Uterus (tissue), 4 donors: ENCODE data around the gene SMAP1. TPM values are rescaled to one million over a fixed set of nuclear protein-coding genes. Genes with fewer than 3 reads are reported as not detected.

Source experiments
- DNase-seq, 2 donors: peaks; one replicate each; pipeline ENCODE4 v3.0.0-alpha.2; 2019 to 2020
- H3K27ac ChIP-seq, 2 donors: fragments of 200-600 bp; sonication (generic); 1 replicate in 1 of 2; 2 replicates in 1 of 2; pipeline ENCODE4 v1.5.1; 2016 to 2018
- H3K27me3 ChIP-seq, 2 donors: fragments of 200-600 bp; sonication (generic); one replicate each; pipeline ENCODE4 v1.5.1; 2018 to 2019; ENCODE audit warnings: control low read depth in 1 of 2
- H3K36me3 ChIP-seq, 2 donors: fragments of 200-600 bp; sonication (generic); one replicate each; pipeline ENCODE4 v1.5.1; 2019; ENCODE audit warnings: control low read depth in 1 of 2
- H3K4me1 ChIP-seq, 2 donors: fragments of 200-600 bp; sonication (generic); one replicate each; pipeline ENCODE4 v1.5.1; 2018 to 2019; ENCODE audit warnings: control low read depth in 1 of 2
- H3K4me3 ChIP-seq, 2 donors: fragments of 200-600 bp; sonication (generic); 1 replicate in 1 of 2; 2 replicates in 1 of 2; pipeline ENCODE4 v1.5.1; 2018 to 2019; ENCODE audit warnings: mild to moderate bottlenecking in 1 of 2
- H3K9me3 ChIP-seq, 2 donors: fragments of 200-600 bp; sonication (generic); one replicate each; pipeline ENCODE4 v1.5.1; 2019; ENCODE audit warnings: control low read depth in 1 of 2
- POLR2A ChIP-seq, 2 donors: fragments of 450-650 bp; IDR thresholded peaks; one replicate each; pipeline ENCODE4 v1.6.1; 2016; ENCODE audit warnings: antibody characterized with exemption in 2 of 2, mild to moderate bottlenecking in 1 of 2, moderate library complexity in 1 of 2
- intact Hi-C: fragments of 100-400 bp; cut with DNase I; formaldehyde crosslinking; loops from one replicate; pipeline ENCODE4 v1.15.1; 2023; ENCODE audit warnings: low total_unique reads
- total RNA-seq, 4 donors: library from RNA; depleted of rRNA in 3 of 4; stranded (reverse); fragments of >200 nt in 3 of 4; gene quantifications; one replicate each; pipeline versions ENCODE4 v1.1.0 to v1.2.4, GENCODE V29; 2014 to 2023
- TF ChIP-seq, protein P1 (sequence below), 4 experiments: fragments of 200-600 bp in 2 of 4; fragments of 450-650 bp in 2 of 4; sonication (generic) in 2 of 4; IDR thresholded peaks; one replicate each; pipeline ENCODE4 v1.5.1; 2016 to 2019; ENCODE audit warnings: antibody characterized with exemption in 4 of 4, mild to moderate bottlenecking in 2 of 4, moderate library complexity in 1 of 4
- donor health status: DM: yes; HTN: yes; CAD: no.

Gene SMAP1
- total RNA-seq, 4 donors from 2014 or later, result 14.1 to 27.4 (median 22.7) TPM

DNA sequence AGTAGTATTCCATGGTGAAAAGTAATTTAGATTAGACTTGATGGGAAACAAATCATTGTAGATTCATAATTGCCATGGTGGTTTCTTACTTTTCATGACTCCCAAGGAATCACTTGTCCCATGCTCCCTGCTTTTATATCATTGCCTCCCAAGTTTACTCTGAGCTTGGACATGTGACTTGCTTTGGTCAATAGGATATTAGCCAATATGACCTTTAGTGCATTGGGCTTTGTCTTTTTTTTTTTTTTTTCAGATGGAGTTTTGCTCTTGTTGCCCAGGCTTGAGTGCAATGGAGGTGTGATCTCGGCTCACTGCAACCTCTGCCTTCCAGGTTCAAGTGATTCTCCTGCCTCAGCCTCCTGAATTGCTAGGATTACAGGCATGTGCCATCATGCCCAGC is 15.5 kb upstream of the SMAP1 start:
- TF ChIP-seq, protein P1, sequence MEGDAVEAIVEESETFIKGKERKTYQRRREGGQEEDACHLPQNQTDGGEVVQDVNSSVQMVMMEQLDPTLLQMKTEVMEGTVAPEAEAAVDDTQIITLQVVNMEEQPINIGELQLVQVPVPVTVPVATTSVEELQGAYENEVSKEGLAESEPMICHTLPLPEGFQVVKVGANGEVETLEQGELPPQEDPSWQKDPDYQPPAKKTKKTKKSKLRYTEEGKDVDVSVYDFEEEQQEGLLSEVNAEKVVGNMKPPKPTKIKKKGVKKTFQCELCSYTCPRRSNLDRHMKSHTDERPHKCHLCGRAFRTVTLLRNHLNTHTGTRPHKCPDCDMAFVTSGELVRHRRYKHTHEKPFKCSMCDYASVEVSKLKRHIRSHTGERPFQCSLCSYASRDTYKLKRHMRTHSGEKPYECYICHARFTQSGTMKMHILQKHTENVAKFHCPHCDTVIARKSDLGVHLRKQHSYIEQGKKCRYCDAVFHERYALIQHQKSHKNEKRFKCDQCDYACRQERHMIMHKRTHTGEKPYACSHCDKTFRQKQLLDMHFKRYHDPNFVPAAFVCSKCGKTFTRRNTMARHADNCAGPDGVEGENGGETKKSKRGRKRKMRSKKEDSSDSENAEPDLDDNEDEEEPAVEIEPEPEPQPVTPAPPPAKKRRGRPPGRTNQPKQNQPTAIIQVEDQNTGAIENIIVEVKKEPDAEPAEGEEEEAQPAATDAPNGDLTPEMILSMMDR (IDR thresholded peaks at IDR 0.05), result no peak
- TF ChIP-seq POLR2A (IDR thresholded peaks at IDR 0.05), result no peak
- H3K36me3 ChIP-seq, result no peaks in the 10 kb centered on the region
- H3K4me1 ChIP-seq, result no peaks in the 10 kb centered on the region
- H3K27me3 ChIP-seq, result no peaks in the 10 kb centered on the region
- H3K4me3 ChIP-seq, result no peak overlapping the region
- DNase-seq, result no peak
- intact Hi-C loops, result no loop called here
- no peak overlapping the region for H3K27ac ChIP-seq
- H3K9me3 ChIP-seq, result no peaks in the 10 kb centered on the region

DNA sequence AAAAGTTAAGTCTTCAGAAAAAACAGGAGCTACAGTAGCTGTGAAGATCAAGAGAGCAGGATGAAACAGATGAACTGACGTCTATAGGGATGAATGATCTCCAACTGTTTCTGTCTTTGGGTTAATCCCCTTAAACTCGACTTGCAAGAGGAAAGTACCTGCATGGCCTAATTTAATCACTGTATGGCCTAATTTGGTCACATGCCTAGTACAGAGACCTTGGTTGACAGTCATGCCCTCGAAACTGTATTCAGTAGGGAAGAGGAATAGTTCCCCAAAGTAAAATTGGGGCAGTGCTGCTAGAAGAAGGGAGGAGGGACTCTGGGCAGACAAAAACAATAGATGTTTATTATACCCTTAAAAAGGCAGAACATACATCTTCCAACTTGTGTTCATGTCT is 10.0 kb upstream of the SMAP1 start:
- Histone ChIP-seq H3K36me3 (no peaks in the 10 kb centered on the region), H3K9me3 (no peaks in the 10 kb centered on the region), H3K4me3 (no peak overlapping the region), H3K4me1 (no peaks in the 10 kb centered on the region), H3K27ac (no peak overlapping the region), H3K27me3 (no peaks in the 10 kb centered on the region)
- DNase-seq, result no peak
- intact Hi-C loops, result no loop called here
- no peak for TF ChIP-seq POLR2A (IDR thresholded peaks at IDR 0.05)

DNA sequence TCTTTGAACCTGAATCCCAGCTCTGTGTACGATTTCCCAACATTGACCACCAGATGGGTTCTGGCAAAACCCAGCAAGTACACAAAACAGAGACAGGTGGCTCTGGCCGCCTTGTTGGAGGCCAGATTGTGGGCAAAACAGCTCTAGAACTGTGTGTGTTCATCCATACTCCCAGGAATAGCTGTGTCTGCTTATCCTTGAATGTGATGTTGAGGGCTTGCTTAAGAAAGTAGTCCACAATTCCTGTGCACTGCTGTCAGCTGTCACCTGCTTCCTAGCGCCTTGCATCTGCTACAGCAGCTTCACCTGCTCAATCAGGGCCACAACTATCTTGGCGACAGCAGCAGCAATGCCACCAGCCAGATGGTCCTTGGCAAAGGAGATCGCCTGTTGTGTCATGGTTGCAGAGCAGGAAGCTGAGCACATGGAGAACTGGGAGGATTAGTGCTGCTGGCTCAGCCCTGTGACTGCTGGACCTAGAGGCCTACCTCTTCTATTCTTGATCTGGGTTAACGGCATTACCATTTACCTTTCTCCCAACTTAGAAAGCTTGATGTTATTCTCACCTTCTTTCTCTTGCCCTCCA is 3.7 kb upstream of the SMAP1 start:
- Histone ChIP-seq H3K27ac (no peak overlapping the region), H3K4me3 (no peak overlapping the region), H3K36me3 (no peaks in the 10 kb centered on the region), H3K27me3 (no peaks in the 10 kb centered on the region), H3K4me1 (no peaks in the 10 kb centered on the region), H3K9me3 (no peaks in the 10 kb centered on the region)
- no peak for DNase-seq
- intact Hi-C loops, result no loop called here
- no peak for TF ChIP-seq POLR2A (IDR thresholded peaks at IDR 0.05)
- TF ChIP-seq, protein P1 (IDR thresholded peaks at IDR 0.05), result no peak

DNA sequence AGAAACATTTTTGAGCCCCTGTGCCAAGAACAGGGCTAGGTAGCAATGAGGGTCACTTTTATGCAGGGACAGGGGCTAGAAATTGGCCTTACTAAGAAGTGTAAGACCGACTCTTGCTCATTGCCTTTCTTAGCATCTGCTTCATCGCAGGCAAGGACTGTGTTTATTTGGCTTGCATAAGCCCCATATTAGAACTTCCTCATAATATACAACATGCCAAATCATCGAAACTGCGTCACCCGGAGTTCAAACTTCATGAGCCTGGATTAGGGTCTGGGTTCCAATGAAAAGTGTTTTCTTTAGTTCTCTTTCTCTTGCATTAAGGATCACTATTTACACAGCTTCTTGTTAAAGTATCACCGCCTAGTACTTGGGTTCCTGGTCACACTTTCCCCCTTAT is 977 bp upstream of the SMAP1 start:
- H3K36me3 ChIP-seq, result no peaks in the 10 kb centered on the region
- peak overlapping the region in 1 of 2 donors; percentile 88 for H3K27ac ChIP-seq
- TF ChIP-seq POLR2A (IDR thresholded peaks at IDR 0.05), result no peak
- TF ChIP-seq, protein P1 (IDR thresholded peaks at IDR 0.05), result no peak
- H3K4me3 ChIP-seq, result no peak overlapping the region
- peaks cover 0 to 5% of the 10 kb centered on the region in 2 donors for H3K4me1 ChIP-seq
- intact Hi-C loops, result no loop called here
- no peaks in the 10 kb centered on the region for H3K9me3 ChIP-seq
- no peaks in the 10 kb centered on the region for H3K27me3 ChIP-seq
- no peak for DNase-seq

DNA sequence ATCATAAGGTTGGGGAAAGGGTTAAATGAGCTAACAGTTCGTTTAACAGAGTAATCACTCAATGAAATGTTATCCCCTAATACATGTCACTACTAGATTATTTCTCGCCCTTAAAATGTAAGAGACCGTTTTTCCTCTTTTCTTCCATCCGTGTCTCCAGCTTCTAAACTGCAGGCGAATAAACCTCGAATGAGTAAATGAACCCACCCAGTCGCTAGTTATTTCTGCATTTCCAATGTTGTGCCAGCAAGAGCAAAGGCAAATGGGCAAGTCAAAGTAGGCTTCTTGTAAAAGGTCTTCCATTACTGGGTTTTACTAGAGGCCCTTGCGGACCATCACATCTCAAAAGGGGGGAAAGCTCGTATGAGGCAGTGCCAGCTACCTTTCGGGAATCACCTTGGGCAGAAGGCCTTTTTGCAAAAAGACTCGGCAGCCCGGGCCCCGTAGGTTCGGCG is 400 bp upstream of the SMAP1 start:
- intact Hi-C loops, result no loop called here
- no peaks in the 10 kb centered on the region for H3K27me3 ChIP-seq
- no peaks in the 10 kb centered on the region for H3K9me3 ChIP-seq
- peaks cover 0 to 5% of the 10 kb centered on the region in 2 donors for H3K4me1 ChIP-seq
- TF ChIP-seq, protein P1 (IDR thresholded peaks at IDR 0.05), result no peak
- TF ChIP-seq POLR2A (IDR thresholded peaks at IDR 0.05), result no peak
- H3K4me3 ChIP-seq, result peak overlapping the region; percentile 63 to 96
- H3K27ac ChIP-seq, result peak overlapping the region; percentile 88
- no peak for DNase-seq
- no peaks in the 10 kb centered on the region for H3K36me3 ChIP-seq

DNA sequence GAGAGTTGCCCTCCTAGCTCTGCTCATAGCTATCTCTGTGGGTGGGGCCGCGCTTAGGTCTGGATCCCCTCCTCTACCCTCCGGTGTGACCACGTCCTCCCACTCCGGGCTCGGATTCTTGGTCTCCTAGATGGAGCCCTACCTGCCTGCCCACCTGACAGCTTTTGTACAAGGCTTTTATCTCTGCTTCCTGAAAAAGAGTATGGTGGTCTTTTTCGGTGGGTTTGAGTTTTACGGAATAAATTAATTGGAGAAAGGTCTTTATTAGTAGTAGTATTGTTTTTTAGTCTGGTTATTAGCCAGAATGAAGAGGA is 773 bp downstream of the SMAP1 start:
- intact Hi-C loops, result no loop called here

More for the DNA sequence above, 773 bp downstream of the SMAP1 start:
- Histone ChIP-seq H3K36me3 (no peaks in the 10 kb centered on the region), H3K4me3 (peak overlapping the region; percentile 63 to 96), H3K4me1 (peaks cover 0 to 5% of the 10 kb centered on the region in 2 donors), H3K27me3 (no peaks in the 10 kb centered on the region), H3K9me3 (no peaks in the 10 kb centered on the region), H3K27ac (peak overlapping the region; percentile 88)
- DNase-seq, result peak in 1 of 2 donors; percentile 29
- TF ChIP-seq, protein P1 (IDR thresholded peaks at IDR 0.05), result no peak
- TF ChIP-seq POLR2A (IDR thresholded peaks at IDR 0.05), result no peak
